Activated CD4-positive, alpha-beta T cell treated with anti-CD3 and anti-CD28 coated beads for 48 hours (primary cell): ENCODE measurements around the gene KRTAP5-6.
"Not testable (repeated sequence)": the region's sequence is repeated elsewhere in the genome, so short reads cannot be mapped to it uniquely, and the experiment has no call there.

Experiments used
- DNase-seq: peaks from one replicate; pipeline ENCODE4 v3.0.0-alpha.2; 2020

Gene KRTAP5-6

GRCh38 chr11:1661454-1662269 is 35.3 kb upstream of the KRTAP5-6 start:
- DNase-seq: not testable (repeated sequence)

DNA sequence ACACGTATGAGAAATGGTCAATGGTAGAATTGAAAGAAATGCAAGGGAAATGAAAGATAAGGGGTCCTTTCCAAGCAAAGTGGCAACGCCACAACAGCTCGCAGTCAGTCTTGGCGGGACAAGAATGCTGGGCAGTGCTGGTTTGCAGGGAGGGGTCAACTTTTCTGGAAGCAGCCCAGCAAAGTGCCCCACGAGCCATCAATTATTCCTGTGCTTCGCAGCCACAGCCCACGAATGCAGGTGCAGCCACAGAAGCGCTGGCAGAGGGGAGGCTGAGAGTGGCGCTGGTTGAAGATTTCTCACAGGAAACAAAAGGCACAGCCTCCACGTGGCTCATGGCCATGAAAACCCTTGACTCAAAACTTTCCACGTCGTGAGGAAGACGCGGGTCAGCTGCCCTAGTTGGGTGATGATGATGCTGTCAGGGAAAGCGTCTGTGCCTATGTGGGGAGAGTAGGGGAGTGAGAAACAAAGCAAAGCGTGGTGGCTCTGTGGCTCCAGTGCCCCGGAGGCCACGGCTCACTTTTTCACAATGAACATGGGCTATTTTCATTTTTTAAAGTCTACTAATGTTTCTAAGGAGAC is 34.2 kb upstream of the KRTAP5-6 start:
- DNase-seq: not testable (repeated sequence)

GRCh38 chr11:1665313-1665712 is 31.7 kb upstream of the KRTAP5-6 start:
- no peak for DNase-seq

DNA sequence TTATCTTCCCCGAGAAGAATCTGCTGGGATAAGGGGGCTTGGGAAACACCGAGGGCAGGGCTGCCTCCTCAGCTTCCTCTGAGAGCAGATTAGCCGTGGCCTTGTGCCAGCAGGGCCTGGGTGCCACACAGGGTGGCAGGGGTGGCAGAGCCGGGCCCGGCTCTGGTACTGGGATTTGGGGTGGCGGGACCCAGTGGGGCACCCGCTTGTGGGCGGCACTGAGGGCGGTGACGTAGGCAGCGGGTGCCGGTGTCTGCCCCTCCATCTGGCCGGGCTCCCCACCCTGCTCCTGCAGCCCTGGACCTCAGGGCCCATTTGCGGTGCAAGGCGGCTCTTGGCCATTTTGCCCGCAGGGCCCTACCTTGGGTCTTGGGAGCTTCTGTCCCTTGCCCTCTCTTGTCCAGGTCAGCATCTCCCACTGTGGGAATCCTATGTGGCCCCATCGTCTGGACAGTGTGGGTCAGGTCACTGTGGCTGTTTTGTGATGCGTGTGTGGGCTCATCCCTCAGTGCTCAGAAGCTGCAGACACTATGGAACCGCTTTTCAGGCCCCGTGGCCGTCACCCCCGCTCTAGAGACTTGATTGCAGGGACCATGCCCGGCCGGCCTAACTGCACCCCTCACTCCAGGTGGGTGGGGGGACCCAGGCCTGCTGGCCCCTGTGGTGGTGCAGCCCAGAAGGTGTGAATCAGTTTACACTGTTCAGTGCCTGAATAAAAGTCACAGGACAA is 29.7 kb upstream of the KRTAP5-6 start:
- no peak for DNase-seq

GRCh38 chr11:1667906-1668305 is 29.1 kb upstream of the KRTAP5-6 start:
- DNase-seq: no peak

DNA sequence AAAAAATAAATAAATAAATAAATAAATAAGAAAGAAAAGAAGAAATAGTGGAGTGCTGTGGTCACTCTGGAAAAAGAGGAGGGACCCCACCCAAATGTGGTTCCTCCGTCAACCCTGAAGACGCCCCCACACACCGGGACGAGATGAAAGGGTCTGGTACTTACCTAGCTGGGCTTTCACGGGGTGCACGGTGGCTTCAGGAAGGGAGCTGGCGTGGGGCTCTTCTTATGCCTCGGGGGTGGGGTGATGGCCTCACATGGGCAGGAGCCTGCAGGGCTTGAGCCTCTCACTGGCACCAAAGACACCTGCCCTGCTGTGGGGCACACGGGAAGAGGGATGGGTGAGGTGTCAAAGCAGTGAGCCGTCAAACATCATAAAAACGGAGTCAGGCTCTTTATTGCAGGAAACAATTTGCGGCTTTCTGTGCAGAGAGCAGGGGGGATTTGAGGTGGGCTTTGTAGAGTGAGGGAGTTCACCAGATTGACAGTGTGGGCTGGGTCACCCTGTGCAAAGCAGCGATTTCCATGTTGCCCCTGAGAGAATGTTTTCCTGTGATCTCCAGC is 28.0 kb upstream of the KRTAP5-6 start:
- DNase-seq: no peak

DNA sequence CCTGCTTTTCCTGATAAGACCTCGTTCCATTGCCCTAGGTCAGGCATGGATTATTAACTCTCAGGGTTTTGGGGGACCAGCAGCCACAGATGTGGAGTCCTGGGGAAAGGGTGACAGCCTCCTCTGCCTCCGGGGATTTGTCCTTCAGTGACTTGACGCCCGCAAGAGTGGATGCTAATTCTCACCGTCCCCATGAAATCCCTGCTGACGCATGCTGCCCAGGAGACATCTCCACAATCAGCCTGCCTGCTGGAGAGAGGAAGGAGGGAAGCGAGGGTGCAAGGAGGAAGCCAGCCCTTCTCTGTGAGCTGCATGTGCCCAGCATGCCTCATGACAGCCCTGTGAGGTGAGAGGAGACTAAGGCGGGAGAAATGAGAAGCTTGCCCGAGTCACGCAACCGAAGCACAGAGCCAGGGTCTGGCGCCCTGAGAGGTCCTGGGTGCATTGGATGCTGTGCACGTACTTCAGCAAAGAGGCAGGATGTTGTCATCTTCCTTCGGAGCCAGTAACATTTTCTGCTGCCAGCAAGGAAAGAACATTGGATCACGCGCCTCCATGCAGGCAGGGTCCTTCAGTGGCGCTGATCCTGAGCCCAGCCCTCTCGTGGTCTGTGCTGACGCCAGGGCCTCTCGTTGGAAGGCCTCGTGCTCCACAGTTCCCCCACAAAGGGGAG is 27.3 kb upstream of the KRTAP5-6 start:
- DNase-seq: no peak

GRCh38 chr11:1670457-1670856 is 26.5 kb upstream of the KRTAP5-6 start:
- DNase-seq: not testable (repeated sequence)

DNA sequence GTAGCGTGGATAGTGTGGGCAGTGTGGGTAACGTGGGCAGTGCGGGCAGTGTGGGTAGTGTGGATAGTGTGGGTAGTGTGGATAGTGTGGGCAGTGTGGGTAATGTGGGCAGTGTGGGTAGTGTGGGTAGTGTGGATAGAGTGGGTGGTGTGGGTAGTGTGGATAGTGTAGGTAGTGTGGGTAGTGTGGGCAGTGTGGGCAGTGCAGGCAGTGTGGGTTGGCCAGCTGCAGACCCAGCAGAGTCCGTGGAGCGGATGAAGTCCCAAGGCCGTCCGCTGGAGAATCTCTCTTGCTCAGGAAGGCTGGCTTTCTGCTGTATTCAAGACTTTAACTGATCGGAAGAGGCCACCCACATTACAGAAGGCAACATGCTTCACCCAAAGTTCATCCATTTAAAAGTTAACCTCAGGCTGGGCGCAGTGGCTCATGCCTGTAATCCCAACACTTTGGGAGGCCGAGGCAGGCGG is 26.1 kb upstream of the KRTAP5-6 start:
- no peak for DNase-seq

- no peak for DNase-seq
These were observed 25.3 kb upstream of the KRTAP5-6 start for GRCh38 chr11:1671658-1672057.

DNA sequence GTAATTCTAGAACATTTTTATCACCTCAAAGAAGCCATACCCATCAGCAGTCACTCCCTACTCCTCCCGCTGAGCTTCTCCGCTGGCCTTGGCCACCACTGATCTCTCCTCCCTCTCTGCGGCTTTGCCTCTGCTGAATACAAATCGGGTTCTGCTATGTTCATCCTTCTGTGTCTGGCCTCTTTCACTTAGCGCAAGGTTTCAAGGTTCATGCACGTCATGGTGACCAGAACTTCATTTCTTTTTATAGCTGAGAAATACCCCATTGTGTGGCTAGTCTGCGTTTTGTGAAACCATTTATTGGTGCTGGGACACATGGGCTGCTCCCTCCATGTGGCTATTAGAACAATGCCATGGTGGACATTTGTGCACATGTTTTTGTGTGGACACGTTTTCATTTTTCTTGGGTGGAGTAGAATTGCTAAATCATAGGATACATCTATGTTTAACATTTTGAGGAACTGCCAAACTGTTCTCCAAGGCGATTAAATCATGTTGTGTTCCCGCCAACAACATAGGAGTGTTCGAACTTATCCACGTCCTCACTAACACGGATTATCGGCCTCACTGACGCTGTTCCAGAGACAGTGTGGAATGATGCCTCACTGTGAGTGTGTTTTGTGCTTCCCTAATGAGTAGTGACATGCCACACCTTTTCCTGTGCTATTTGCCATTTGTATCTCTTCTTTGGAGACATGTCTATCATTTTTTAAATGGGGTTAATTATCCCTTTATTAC is 24.2 kb upstream of the KRTAP5-6 start:
- DNase-seq: no peak

- DNase-seq: no peak
These were observed 23.4 kb upstream of the KRTAP5-6 start for GRCh38 chr11:1673446-1674172.

DNA sequence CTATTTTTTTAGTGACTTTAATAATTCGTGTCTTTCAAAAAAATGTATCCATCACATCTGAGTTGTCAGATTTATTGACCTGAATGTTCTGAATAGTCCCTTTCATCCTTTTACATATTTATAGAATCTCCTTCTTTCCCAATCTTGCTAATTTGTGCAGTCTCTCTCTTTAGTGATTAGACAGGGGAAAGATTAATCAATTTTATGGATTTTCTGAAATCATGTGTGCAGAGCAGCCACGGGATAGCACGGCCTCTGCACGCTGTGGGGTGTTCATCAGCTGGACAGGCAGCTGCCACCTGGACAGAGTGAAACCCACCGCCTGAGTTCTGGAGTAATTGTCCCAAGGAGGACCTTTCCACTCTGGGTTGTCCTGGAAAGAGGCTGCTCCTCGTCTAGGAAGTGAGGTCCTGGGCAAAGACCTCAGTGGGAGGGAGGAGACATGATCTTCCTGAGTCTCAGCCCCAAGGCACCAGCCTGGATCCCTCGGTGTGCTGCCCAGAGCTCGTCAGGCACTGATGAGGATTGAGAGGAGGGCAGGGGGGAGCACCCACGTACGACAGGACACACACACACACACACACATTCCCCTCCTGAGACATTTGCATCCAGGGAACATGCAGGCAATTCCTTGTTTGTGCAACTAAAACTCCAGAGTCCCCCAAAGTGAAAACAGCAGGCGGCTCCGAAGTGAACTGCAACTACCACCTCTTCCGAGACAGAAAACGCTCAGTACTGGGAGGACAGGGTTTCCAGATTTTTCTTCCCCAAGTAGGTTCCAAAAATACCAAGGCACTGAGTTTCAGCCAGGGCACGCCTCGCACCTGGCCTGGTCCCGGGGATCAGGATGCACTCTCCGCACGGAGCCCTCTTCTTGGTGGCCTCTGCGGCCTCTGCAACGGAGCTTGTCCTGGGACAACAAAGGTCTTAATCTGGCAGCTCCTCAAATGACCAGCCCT is 22.5 kb upstream of the KRTAP5-6 start:
- DNase-seq: no peak

DNA sequence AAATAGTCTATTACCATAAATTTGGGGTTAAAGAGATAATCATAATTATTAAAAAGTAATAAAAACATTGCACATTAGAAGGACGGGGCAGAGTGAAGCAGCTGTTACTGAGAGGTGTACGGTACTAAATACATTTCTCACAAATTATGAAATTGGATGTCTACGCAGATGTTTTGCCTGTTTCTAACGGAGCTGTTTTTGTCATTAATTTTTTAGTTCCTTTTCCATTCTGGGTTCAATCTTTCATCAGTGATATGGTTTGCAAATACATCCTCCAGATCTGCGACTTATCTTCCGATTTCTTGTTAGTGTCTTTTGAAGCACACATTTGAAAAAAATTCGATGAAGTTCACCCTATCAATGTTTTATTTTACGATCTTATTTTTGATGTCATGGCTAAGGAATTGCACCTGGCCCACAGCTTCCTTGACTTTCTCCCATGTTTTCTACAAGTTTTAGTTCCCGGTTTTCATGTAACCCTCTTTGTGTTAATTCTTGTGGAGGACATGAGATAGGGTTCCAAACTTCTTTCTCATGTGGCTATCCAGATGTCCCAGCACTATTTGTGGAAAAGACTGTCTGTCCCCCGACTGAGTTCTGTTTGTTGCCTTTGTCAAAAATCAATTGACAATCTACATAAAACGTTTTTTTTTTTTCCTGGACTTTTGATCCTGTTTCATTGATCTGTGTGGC is 21.3 kb upstream of the KRTAP5-6 start:
- DNase-seq: no peak

- no peak for DNase-seq
These were observed 20.7 kb upstream of the KRTAP5-6 start for GRCh38 chr11:1676229-1676740.

GRCh38 chr11:1679881-1680280 is 17.1 kb upstream of the KRTAP5-6 start:
- no peak for DNase-seq

DNA sequence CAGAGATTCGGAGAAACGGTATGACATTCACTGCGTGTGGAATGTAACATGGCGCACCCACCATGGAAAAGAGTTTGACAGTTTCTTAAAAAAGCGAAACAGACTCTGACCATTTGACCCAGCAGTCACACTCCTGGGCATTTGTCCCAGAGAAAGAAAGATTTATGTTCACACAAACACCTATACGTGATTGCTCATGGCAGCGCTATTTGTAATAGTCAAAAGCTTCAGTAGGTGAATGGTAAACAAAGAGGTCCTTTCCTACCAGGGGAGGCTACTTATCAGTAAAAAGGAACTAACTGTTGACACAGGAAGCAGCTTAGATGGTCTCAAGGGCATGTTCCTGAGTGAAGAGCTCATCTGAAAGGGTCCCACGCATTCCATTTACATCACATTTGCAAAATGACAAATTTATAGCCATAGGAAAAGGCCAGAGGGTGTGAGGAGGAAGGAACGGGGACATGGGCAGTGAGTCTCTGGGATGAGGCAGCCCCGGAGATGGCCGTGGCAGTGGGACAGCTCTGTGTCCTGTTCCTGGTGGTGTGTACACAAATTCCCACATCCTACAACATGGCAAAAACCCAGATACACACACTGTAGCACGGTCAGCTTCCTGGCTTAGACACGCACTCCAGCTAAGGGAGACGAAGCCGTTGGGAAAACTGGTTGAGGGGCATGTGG is 14.6 kb upstream of the KRTAP5-6 start:
- DNase-seq: no peak

DNA sequence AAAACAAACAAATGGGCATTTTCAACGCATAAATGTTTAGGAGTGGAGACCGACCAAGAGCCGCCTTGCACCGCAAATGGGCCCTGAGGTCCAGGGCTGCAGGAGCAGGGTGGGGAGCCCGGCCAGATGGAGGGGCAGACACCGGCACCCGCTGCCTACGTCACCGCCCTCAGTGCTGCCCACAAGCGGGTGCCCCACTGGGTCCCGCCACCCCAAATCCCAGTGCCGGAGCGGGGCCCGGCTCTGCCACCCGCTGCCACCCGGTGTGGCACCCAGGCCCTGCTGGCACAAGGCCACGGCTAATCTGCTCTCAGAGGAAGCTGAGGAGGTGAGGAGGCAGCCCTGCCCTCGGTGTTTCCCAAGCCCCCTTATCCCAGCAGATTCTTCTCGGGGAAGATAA is 13.8 kb upstream of the KRTAP5-6 start:
- DNase-seq: not testable (repeated sequence)
